ENCODE measurements around the gene SHISA4. TPM values are rescaled to one million over a fixed set of nuclear protein-coding genes. Genes with fewer than 3 reads are reported as not detected.

SHISA4 gene
- total and polyA plus RNA-seq, 2 donors (not counting 3 experiments of a cell fraction or from before 2014, with no cell fraction given) = 25.6 to 78.2 TPM

- H3K4me1 ChIP-seq (ENCODE audit: control insufficient read depth, extremely low read depth, insufficient read depth, low read length) = peaks cover 13% of the 10 kb centered on the region
- CTCF ChIA-PET = interaction anchor here (0.6 to 3.6 kb wide), 6 partner anchors 13 to 217 kb away, joined by 3 to 19 read pairs (median 3); partner anchors contain the start of genes LMOD1 and TIMM17A
- dilution Hi-C loops (cut with MboI; ENCODE audit: extremely low pct_ligation_motif_present, low sequenced_read_pairs) (no loop called here), intact Hi-C loops (cut with micrococcal nuclease) (no loop called here)
- no peak overlapping the region for H3K4me2 ChIP-seq (ENCODE audit: insufficient read depth, low read length)
- H3K9ac ChIP-seq (replicated peaks; ENCODE audit: extremely low read depth, insufficient read depth, low read length) = no peak overlapping the region
- no peak overlapping the region for H2AFZ ChIP-seq (ENCODE audit: low read depth, low read length)
- TF ChIP-seq GATA2 (IDR thresholded peaks at IDR 0.05; ENCODE audit: insufficient read depth, insufficient read length, low read depth, low read length) = no peak
- no peak for TF ChIP-seq MAX (IDR thresholded peaks at IDR 0.05; ENCODE audit: insufficient read depth, insufficient read length)
- no peak for TF ChIP-seq JUN (IDR thresholded peaks at IDR 0.05; ENCODE audit: borderline replicate concordance, insufficient read depth, insufficient read length, low read depth)
- no peaks in the 10 kb centered on the region for H3K9me3 ChIP-seq (replicated peaks; ENCODE audit: control insufficient read depth, insufficient read depth, low read length)
- H4K20me1 ChIP-seq (replicated peaks; ENCODE audit: control insufficient read depth, extremely low read depth, insufficient read depth, low read length) = no peaks in the 10 kb centered on the region
- POLR2A ChIA-PET = no interaction called here
- DNase-seq (ENCODE audit: low read depth, low spot score) (no peak), FAIRE-seq (no peak)
- no peaks in the 10 kb centered on the region for H3K9me1 ChIP-seq (replicated peaks; ENCODE audit: control insufficient read depth, extremely low read depth, insufficient read depth, low read length)
- no peak overlapping the region for H3K4me3 ChIP-seq (replicated peaks in 1 of 3; ENCODE audit: insufficient read depth in 1 of 3, low read depth in 1 of 3, low read length in 3 of 3)
- no TSS peak for BruUV-seq (replicated peaks)
- H3K36me3 ChIP-seq (ENCODE audit: control insufficient read depth in 2 of 2, extremely low read depth in 1 of 2, insufficient read depth in 2 of 2, low read length in 2 of 2) = no peaks in the 10 kb centered on the region
- no peaks in the 10 kb centered on the region for H3K79me2 ChIP-seq (ENCODE audit: control insufficient read depth, insufficient read depth, low read length)
- H3K27me3 ChIP-seq (ENCODE audit: control insufficient read depth in 2 of 2, insufficient read depth in 2 of 2, low read length in 2 of 2) = no peaks in the 10 kb centered on the region
- no peak overlapping the region for H3K27ac ChIP-seq (ENCODE audit: insufficient read depth, low read depth, low read length)
Observed at GRCh38 chr1:201902198-201902597, 13.5 kb downstream of the SHISA4 start.

- no TSS peak for BruUV-seq (replicated peaks)
- H4K20me1 ChIP-seq (replicated peaks; ENCODE audit: control insufficient read depth, extremely low read depth, insufficient read depth, low read length) = no peaks in the 10 kb centered on the region
- CTCF ChIA-PET = interaction anchor here (1.6 to 3.6 kb wide), 4 partner anchors 7 to 79 kb away, joined by 4 to 22 read pairs (median 15); partner anchors contain the start of genes LMOD1 and RNPEP
- no peaks in the 10 kb centered on the region for H3K79me2 ChIP-seq (ENCODE audit: control insufficient read depth, insufficient read depth, low read length)
- POLR2A ChIA-PET = interaction anchor here (0.6 kb wide), 1 partner anchor 35 kb away, joined by 4 read pairs; no protein-coding TSS in a partner anchor
- H3K9me3 ChIP-seq (replicated peaks; ENCODE audit: control insufficient read depth, insufficient read depth, low read length) = no peaks in the 10 kb centered on the region
- TF ChIP-seq POLR2A (IDR thresholded peaks at IDR 0.05; ENCODE audit: low read depth, low read length) (no peak), JUN (IDR thresholded peaks at IDR 0.05; ENCODE audit: borderline replicate concordance, insufficient read depth, insufficient read length, low read depth) (no peak)
- no peak overlapping the region for H3K9ac ChIP-seq (replicated peaks; ENCODE audit: extremely low read depth, insufficient read depth, low read length)
- H3K36me3 ChIP-seq (ENCODE audit: control insufficient read depth in 2 of 2, extremely low read depth in 1 of 2, insufficient read depth in 2 of 2, low read length in 2 of 2) = no peaks in the 10 kb centered on the region
- dilution Hi-C loops (cut with MboI; ENCODE audit: extremely low pct_ligation_motif_present, low sequenced_read_pairs) (no loop called here), intact Hi-C loops (cut with micrococcal nuclease) (no loop called here)
- H3K4me2 ChIP-seq (ENCODE audit: insufficient read depth, low read length) = no peak overlapping the region
- H3K27ac ChIP-seq (ENCODE audit: insufficient read depth, low read depth, low read length) = no peak overlapping the region
- H3K27me3 ChIP-seq (ENCODE audit: control insufficient read depth in 2 of 2, insufficient read depth in 2 of 2, low read length in 2 of 2) = no peaks in the 10 kb centered on the region
- H3K9me1 ChIP-seq (replicated peaks; ENCODE audit: control insufficient read depth, extremely low read depth, insufficient read depth, low read length) = no peaks in the 10 kb centered on the region
- H2AFZ ChIP-seq (ENCODE audit: low read depth, low read length) = no peak overlapping the region
- FAIRE-seq (no peak), DNase-seq (ENCODE audit: low read depth, low spot score) (no peak)
- peaks cover 13% of the 10 kb centered on the region for H3K4me1 ChIP-seq (ENCODE audit: control insufficient read depth, extremely low read depth, insufficient read depth, low read length)
- no peak overlapping the region for H3K4me3 ChIP-seq (replicated peaks in 1 of 3; ENCODE audit: insufficient read depth in 1 of 3, low read depth in 1 of 3, low read length in 3 of 3)
Observed at GRCh38 chr1:201903135-201903534, 14.4 kb downstream of the SHISA4 start.
